Liver (tissue), 3 donors: Measurements from ENCODE around the gene MYO9A.

Experiments used
- EGR1 ChIP-seq, 2 donors: IDR thresholded peaks; 2 replicates each; pipeline ENCODE4 v1.6.1; 2016 to 2018; ENCODE audit warnings: antibody characterized with exemption in 2 of 2, low read depth in 2 of 2
- GABPA ChIP-seq, 2 donors: IDR thresholded peaks in 1 of 2; conservative IDR thresholded peaks in 1 of 2; 2 replicates each; pipeline ENCODE4 v1.6.1; 2016; ENCODE audit warnings: antibody characterized with exemption in 2 of 2, mild to moderate bottlenecking in 1 of 2, moderate library complexity in 1 of 2
- JUND ChIP-seq, 2 donors: IDR thresholded peaks; 2 replicates each; pipeline ENCODE4 v1.6.1; 2016; ENCODE audit warnings: antibody characterized with exemption in 2 of 2
- YY1 ChIP-seq: IDR thresholded peaks from 2 replicates; pipeline ENCODE4 v1.6.1; 2016; ENCODE audit warnings: antibody characterized with exemption, mild to moderate bottlenecking
- TF ChIP-seq, protein P1 (sequence below): fragments of 150-350 bp; IDR thresholded peaks from 2 replicates; pipeline ENCODE4 v1.5.1; 2017; ENCODE audit warnings: improper control_type of control experiment, low read depth, low read length; ENCODE audit not compliant: missing input control
- TF ChIP-seq, protein P2 (sequence below): IDR thresholded peaks from 2 replicates; pipeline ENCODE4 v1.6.1; 2016; ENCODE audit warnings: antibody characterized with exemption, mild to moderate bottlenecking
- donor health status: healthy.
- donor health status: healthy.

- TF ChIP-seq, protein P1, sequence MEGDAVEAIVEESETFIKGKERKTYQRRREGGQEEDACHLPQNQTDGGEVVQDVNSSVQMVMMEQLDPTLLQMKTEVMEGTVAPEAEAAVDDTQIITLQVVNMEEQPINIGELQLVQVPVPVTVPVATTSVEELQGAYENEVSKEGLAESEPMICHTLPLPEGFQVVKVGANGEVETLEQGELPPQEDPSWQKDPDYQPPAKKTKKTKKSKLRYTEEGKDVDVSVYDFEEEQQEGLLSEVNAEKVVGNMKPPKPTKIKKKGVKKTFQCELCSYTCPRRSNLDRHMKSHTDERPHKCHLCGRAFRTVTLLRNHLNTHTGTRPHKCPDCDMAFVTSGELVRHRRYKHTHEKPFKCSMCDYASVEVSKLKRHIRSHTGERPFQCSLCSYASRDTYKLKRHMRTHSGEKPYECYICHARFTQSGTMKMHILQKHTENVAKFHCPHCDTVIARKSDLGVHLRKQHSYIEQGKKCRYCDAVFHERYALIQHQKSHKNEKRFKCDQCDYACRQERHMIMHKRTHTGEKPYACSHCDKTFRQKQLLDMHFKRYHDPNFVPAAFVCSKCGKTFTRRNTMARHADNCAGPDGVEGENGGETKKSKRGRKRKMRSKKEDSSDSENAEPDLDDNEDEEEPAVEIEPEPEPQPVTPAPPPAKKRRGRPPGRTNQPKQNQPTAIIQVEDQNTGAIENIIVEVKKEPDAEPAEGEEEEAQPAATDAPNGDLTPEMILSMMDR, result no peak
- TF ChIP-seq, protein P2, sequence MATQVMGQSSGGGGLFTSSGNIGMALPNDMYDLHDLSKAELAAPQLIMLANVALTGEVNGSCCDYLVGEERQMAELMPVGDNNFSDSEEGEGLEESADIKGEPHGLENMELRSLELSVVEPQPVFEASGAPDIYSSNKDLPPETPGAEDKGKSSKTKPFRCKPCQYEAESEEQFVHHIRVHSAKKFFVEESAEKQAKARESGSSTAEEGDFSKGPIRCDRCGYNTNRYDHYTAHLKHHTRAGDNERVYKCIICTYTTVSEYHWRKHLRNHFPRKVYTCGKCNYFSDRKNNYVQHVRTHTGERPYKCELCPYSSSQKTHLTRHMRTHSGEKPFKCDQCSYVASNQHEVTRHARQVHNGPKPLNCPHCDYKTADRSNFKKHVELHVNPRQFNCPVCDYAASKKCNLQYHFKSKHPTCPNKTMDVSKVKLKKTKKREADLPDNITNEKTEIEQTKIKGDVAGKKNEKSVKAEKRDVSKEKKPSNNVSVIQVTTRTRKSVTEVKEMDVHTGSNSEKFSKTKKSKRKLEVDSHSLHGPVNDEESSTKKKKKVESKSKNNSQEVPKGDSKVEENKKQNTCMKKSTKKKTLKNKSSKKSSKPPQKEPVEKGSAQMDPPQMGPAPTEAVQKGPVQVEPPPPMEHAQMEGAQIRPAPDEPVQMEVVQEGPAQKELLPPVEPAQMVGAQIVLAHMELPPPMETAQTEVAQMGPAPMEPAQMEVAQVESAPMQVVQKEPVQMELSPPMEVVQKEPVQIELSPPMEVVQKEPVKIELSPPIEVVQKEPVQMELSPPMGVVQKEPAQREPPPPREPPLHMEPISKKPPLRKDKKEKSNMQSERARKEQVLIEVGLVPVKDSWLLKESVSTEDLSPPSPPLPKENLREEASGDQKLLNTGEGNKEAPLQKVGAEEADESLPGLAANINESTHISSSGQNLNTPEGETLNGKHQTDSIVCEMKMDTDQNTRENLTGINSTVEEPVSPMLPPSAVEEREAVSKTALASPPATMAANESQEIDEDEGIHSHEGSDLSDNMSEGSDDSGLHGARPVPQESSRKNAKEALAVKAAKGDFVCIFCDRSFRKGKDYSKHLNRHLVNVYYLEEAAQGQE, result no peak
- no peak for TF ChIP-seq GABPA (IDR thresholded peaks at IDR 0.05 in 1 of 2, conservative IDR thresholded peaks at IDR 0.05 in 1 of 2)
- TF ChIP-seq JUND (IDR thresholded peaks at IDR 0.05), result no peak
- TF ChIP-seq EGR1 (IDR thresholded peaks at IDR 0.05; ENCODE audit: low read depth in 2 of 2), result no peak
- TF ChIP-seq YY1, result no peak
These were observed 5.8 kb downstream of the MYO9A start for GRCh38 chr15:72112116-72112515.
